ENCODE measurements around the gene ANKRD33. TPM values are rescaled to one million over a fixed set of nuclear protein-coding genes. Genes with fewer than 3 reads are reported as not detected.

The ANKRD33 gene
- total RNA-seq, 1 donor from 2014 or later, result not detected

DNA sequence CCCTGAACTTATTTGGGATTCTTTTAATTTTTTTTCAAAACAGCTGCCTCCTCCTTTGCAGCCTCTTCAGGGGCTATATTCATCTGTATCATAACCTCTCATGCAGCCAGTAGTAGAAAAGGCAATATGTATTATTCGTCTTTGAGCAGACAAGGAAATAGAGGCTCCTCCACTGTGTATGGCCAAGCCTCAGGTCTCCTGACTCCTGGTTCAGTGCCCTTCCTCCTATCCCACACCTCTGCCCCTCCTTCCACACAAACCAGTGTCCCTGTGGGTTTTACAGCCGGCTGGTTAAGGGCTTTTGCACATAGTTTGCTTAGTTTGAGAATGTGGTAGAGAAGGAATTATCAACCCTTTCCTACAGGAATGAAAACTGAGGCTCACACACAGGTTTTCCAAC is 10.6 kb downstream of the ANKRD33 start:
- DNase-seq (ENCODE audit: low read depth), result no peak

DNA sequence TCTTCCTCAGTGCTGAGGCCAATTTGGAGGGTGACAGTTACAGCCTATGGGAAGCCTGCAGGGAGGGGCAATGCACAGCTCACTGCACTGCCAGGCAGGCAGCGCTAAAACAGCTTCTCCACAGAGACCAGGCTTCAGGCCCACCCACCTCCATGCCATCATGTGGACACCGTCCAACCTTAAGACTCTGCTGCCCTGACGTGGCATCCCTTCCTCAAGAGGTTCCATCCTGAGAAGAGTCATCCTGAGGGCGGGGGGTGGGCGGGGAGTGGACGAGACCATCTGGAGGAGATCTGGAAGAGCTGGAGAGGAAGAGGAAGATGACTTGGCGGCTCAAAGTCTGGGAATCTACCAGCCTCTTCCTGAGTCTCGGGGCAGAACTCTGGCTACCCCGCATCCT is 11.0 kb downstream of the ANKRD33 start:
- DNase-seq (ENCODE audit: low read depth), result no peak

DNA sequence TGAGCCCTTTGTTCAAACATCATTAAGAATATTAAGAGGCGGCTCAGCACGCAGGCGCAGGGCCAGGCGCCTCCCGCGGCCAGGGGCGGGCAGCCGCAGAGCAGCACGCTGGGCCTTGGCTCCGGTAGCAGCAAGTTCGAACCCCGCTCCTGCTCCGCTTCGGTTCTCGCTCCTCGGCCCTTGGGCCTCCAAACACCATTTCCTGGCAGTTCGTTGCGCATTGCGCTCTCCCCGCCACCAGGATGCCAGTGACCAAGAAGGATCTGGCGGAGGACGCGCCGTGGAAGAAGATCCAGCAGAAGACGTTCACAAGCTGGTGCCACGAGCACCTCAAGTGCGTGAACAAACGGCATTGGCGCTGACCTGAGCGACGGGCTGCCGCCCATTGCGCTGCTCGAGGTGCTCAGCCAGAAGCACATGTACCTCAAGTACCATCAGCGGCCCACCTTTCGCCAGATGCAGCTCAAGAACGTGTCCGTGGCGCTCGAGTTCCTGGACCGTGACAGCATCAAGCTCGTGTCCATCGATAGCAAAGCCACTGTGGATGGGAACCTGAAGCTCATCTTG is 12.5 kb downstream of the ANKRD33 start:
- no peak for DNase-seq (ENCODE audit: low read depth)

DNA sequence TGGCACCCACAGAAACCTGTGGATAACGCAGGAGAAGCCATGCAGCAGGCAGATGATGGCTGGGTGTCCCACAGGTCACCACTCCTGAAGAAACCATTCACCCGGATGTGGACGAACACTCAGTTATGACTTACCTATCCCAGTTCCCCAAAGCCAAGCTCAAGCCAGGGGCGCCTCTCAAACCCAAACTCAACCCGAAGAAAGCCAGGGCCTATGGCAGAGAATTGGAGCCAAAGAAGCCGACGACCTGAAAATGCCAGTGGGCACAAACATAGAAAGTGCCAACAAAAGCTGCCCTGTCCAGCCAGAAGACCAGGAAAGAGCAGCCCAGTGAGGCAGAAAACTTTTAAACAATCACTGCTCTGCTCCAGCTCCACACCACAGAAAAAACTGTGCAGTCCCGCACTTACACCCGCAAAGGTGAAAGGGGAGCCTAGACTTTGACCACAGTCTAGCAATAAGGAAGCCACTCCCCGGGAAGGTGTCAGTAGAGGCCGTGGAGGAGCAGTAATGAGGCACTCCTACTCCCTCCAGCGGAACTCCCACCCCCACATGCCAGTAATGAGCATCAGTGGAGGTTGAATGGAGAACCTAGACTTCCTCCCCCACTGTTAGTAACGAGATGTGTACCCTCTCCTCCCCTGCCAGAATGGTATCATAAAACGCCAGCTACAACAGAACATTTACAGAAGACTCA is 13.4 kb downstream of the ANKRD33 start:
- DNase-seq (ENCODE audit: low read depth), result no peak

DNA sequence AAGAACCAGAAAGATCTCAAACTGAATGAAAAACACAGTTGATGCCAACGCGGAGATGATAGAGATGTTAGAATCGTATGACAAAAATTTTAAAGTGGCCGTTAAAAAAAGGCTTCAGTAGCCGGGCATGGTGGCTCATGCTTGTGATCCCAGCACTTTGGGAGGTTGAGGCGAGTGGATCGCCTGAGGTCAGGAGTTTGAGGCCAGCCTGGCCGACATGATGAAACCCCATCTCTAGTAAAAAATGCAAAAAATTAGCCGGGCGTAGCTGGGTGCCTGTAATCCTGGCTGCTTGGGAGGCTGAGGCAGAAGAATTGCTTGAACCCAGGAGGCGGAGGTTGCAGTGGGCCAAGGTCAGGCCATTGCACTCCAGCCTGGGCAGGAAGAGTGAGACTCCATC is 14.0 kb downstream of the ANKRD33 start:
- DNase-seq (ENCODE audit: low read depth), result no peak

DNA sequence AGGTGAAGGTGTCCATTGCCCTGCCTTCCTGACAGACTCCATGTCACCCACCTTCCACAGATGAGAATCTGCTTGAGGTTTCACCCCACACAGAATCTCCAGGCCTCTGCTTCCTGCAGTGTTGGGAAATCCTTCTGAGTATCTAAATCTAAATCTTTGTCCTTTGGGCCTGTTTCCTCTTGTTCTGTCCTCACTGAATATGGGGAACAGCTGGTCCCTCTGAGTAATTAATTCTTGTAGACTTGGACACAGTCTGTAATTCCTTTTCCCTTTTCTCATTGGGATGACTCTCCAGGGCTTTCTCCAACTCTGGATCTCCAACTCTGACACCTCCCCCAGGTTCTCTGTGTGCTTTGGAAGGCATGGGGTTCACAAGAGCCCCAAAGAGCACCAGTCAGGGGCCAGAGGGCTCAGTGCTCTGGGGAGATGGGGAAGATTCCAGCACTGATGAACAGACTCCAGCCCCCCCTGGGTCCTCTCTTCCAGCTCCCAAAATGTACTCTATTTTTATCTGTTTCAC is 17.1 kb downstream of the ANKRD33 start:
- DNase-seq (ENCODE audit: low read depth), result peak; percentile 70

DNA sequence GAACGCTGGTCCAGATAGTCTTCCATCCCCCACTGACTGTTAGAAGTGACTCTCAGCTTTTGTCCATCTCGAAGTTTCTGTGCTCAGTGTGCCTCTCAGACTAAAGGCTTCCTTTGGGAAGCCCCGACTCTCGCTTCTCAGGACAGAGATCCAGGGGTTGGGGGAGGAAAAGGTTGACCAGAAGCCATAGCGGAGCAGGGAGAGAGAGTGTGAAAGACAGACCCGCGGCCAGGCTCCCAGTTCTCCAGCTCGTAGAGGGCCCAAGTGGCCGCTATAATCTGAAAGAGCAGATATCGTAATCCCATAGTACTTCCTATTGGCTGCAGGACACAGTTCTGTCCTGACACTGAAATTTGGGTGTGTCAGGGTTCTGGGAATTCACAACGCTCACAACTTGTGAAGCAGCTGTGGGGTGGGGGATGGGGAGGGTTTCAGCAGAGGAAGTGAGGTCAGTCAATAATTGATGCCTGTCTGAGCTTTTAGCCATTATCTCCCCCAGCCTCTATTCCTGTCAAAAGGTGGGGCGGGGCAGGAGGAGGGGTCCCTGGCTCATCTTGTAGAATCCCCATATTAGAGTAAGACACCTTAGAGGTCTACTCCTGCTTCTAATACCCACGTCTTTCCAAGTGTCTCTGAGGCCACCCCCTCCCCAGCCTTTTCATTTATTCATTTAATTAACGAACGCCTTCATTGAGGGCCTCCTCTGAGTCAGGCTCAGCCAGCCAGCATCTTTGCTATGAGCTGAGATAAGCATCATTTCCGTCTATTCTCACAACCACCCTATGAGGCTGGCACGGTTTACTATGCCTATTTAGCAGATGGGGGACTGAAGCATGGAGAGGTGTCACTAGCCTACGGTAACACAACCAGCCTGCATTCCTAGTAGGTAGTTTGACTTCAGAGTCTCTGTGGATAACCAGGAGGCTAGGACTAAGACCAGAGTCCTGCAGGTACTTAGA is 17.8 kb downstream of the ANKRD33 start:
- peak; percentile 90 for DNase-seq (ENCODE audit: low read depth)

DNA sequence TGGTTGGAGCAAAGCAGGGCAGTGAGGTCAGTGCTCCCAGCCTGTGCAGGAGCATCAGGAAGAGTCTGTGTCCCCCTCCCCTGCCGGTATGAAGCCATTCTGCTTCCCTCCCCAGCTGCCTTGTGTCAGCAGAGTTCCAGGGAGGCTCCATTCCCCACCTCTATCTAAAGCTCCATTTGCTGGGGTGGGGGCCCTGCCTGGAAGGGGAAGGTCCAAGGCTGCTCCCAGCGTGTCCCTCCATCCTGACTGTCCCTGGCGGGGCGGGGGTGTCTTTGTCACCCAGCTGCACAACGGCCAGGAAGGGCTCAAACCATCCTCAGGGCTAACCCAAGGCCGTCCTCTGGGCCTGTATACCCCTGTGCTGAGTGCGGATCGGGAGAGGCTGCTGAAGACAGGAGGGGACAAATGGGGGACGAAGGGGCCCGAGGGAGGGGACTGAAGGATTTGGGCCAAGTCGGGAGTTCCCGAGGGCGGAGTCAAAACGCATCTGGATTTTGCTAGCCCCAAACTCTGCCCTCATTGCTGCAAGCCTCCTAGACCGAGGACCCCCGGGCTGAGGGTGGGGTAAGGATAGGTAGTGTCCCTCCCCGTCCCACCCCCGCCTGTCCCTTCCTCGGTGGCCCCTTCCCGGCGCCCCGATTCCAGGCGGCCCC is 18.7 kb downstream of the ANKRD33 start:
- no peak for DNase-seq (ENCODE audit: low read depth)

DNA sequence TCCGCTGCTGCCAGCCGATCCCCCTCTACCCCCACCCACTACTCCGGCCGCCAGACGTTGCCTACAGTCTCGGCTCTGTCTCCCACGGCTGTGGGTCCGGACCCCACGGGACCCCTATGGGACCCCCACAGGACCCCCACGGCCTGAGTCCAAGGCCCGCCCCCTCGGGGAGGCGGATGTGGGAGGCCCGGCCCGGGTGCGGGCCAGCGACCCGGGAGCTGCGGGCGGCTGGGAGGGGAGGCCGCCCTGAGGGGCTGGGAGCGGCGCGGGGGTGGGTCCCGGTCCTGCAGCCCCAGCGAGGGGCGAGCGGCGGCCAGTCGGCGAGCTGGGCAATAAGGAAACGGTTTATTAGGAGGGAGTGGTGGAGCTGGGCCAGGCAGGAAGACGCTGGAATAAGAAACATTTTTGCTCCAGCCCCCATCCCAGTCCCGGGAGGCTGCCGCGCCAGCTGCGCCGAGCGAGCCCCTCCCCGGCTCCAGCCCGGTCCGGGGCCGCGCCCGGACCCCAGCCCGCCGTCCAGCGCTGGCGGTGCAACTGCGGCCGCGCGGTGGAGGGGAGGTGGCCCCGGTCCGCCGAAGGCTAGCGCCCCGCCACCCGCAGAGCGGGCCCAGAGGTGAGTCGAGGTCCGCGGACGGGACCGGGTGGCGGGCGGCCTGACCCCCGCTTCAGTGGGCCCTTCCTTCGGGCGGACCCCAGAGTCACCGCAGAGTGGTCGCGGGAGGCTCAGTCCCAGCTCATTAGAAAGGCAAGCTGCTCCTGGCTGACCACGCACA is 19.4 kb downstream of the ANKRD33 start, which contains the start of gene ACVRL1:
Gene ACVRL1, plus strand, starts transcription at position 422 of the 773 bp plus-strand sequence. CDS start 4,971 bp downstream, outside the sequence.
- DNase-seq (ENCODE audit: low read depth), result no peak

DNA sequence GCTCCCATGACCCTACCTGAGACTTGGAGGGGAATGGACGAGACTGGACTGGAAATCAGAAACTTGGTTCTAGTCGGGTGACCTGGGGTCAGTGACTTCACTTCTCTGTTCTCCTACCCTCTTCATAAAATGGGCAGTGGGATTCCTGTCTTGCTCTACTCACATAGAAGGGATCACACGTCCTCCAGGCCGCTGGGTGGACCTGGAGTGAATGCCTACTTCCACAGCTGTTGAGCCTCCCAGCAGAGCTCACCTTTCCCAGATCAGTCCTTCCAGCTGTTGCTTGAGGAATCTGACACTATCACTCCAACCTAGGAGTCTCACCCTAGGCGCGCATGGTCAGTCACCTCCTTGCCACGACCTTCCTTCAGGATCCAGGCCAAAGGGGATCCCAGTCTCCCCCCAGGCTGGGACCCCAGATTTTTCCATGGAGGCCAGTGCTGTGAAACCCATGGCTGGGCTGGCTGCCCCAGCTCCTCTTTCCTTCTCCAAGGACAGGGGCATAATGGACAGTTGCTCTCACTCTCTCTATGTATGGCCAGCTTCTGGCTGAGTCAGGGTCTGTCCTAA is 20.0 kb downstream of the ANKRD33 start:
- no peak for DNase-seq (ENCODE audit: low read depth)

DNA sequence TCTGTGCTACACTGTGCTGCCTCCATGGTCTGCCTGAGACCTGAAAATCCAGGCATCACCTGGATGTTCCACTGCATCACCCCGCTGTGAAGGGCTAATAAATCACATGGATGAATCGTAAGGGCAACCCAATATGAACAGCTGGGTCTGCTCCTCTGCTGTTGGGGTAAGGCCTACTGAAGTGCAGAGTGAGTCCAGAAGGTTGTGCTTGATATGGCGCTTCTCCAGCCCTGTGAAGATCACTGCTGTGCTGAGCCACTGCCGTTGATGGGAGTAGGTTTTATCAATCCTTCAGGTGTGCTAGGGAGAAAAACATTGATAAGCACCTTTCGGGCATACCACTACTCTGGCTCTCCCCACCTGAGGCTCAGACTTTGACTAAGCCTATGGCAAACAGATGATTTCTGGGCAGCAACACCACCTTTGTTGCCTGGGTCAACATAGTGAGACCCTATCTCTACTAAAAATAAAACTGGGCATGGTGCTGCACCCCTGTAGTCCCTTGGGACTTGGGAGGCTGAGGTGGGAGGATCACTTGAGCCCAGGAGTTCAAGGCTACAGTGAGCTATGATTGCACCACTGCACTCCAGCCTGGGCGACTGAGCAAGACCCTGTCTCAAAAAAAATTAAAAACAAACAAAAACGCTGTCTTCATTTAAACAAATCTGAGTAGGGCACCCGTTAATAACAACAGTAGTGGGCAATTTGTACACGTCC is 21.1 kb downstream of the ANKRD33 start:
- no peak for DNase-seq (ENCODE audit: low read depth)

DNA sequence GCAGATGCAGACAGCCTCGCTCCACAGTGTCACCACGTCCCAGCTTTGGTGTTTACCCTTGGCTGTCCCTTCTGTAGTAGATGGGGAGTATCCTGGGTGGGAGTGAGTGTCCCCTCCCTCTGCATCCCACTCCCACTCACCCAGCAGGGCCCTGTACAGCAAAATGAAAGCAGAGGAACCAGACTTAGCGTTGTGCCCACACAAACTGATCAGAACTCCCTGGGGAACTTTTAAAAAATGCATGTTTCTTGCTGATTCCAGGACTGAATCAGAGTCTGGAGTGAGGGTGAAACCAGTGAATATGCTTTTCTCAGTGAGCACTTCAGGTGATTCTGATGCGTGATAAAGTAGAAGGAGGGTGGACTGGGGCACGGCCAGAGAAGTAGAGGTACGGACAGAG is 22.3 kb downstream of the ANKRD33 start:
- DNase-seq (ENCODE audit: low read depth), result no peak

DNA sequence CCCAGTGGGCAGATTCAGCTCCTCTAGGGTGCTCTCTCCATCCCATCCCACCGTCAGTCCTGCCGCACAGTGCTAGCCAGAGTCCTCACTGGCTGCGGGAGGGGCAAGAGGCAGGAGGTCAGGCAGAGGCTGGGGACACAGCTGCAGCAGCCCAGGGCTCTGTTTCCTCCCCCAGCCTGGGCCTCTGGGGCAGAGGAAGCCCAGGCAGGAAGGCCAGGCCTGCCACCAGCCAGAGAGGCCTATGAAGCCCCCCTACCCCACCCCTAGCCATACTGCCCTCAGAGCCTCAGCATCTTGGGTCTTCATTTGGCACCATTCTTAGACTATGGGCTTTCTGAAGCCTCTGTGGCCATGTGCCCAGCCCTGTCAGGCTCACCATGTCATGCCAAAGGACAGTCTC is 22.8 kb downstream of the ANKRD33 start:
- DNase-seq (ENCODE audit: low read depth), result no peak

DNA sequence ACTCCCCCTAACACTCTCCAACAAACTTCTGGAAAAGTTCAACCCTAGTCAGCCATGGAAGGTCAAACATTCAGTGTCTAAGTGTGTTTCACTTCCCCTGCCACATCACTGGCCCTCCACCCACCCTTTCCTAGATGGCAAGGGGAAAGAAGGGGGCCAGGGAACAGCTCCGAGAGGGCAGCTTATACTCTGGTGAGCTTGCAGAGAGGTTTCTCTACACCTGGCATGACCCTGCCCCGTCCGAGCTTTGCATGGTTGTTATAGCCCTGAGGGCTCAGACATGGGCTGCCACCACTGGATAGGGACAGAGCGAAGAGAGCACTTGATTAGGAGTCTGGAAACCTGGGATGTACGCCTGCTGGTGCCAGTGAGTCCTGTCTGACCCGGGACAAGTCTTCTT is 23.4 kb downstream of the ANKRD33 start:
- no peak for DNase-seq (ENCODE audit: low read depth)

DNA sequence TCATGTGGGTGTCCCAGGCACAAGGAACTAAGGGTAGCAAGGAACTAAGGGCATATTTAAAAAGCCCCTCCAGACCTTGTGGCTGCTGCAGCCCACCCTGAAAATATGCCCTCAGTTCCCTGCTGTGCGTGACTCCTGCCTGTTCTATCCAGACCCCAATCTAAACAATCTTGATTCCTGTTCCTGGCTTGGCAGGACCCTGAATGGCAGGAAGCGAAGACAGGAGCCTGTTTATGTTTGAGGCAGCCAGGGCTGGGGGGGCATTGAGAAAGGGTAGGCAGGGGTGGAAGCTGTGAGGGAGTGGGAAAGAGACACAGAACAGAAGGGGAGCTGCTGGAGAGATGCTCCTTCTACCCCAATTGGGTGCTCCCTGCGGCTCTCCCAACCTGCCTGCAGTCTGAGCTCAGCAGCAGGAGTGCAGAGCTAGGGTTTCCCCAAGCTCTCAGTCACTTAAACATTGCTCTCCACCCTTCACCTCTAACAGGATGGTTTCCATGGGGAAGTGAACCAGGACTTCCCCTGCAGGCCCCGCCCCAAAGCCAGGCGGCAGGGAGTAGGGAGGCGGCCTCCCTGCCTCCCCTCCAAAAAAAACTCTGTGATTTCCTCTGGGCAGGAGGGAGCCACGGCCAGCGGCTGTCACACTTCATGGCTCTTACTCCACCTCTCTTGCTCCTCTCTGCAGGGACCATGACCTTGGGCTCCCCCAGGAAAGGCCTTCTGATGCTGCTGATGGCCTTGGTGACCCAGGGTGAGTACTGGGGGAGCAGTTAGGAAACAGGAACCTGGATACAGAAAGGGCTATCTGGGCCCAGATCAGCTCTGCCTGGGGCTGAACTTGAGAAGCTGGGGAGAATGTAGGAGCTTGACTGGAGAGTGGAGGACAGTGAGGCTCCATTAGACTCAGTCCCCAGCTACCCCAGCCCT is 24.1 kb downstream of the ANKRD33 start:
- DNase-seq (ENCODE audit: low read depth), result no peak

DNA sequence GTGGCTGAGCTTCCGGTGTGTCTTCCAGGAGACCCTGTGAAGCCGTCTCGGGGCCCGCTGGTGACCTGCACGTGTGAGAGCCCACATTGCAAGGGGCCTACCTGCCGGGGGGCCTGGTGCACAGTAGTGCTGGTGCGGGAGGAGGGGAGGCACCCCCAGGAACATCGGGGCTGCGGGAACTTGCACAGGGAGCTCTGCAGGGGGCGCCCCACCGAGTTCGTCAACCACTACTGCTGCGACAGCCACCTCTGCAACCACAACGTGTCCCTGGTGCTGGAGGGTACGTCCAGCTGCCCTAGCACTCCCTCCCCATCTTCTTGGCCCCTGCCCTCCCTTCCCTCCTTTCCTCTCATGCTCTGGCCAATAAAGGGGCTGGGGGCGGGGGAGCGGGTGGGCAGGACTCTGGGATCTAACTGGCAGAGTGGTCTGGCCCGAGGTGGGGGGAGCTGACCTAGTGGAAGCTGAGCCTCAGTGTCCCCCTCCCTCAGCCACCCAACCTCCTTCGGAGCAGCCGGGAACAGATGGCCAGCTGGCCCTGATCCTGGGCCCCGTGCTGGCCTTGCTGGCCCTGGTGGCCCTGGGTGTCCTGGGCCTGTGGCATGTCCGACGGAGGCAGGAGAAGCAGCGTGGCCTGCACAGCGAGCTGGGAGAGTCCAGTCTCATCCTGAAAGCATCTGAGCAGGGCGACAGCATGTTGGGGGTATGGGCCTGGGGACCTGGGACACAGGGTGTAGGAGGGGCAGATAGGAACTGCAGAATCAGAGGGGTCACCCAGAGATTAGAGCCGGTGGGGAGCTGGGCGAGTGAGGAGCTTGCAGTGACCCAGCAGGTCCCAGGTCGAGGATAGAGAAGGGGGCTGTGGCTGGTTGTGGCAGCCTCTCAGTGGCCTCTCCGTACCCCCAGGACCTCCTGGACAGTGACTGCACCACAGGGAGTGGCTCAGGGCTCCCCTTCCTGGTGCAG is 25.4 kb downstream of the ANKRD33 start:
- no peak for DNase-seq (ENCODE audit: low read depth)
